Measurements from ENCODE around the gene GUCY1A1.

GUCY1A1 gene

GRCh38 chr4:155781249-155781831 lies 114.7 kb downstream of the GUCY1A1 start:
- no peak for DNase-seq
